Midbrain (tissue), 1 donor: ENCODE measurements around the gene SLCO4A1.

Source experiments
- DNase-seq: peaks from one replicate; lab custom pipeline; 2025; lab: John Stamatoyannopoulos, UW

The SLCO4A1 gene

DNA sequence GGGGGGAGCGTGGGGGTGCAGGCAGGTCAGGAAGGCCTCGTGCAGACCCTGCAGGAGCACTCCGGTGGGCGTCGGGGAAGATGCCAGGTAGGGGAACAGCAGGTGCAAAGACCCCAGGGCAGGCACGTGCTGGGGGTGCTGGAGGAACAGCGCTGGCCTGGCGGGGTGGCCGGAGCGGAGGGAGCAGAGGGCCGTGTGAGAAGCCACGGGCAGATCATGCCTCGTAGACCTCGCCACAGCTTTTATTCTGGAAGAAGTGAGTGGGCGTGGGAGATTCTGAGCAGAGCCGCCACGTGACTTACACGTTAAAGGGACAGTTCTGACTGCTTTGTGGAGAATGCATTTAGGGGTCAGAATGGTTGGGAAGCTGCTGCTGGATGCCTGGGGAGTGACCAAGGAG is 75.6 kb downstream of the SLCO4A1 start:
- no peak for DNase-seq

- DNase-seq, result no peak
Measured at GRCh38 chr20:62718546-62718945, 76.2 kb downstream of the SLCO4A1 start.

- DNase-seq, result no peak
Measured at GRCh38 chr20:62719250-62719935, 77.1 kb downstream of the SLCO4A1 start.
